HG03565 (cell line): ENCODE results near the gene MAOA.
"Not testable (repeated sequence)": the region's sequence is repeated elsewhere in the genome, so short reads cannot be mapped to it uniquely, and the experiment has no call there.

Experiments
- ATAC-seq: cut with Tn5 transposase; IDR thresholded peaks from one replicate; pipeline ENCODE4 v1.9.1; 2021; ENCODE audit warnings: mild to moderate bottlenecking, moderate library complexity; ENCODE audit not compliant: unreplicated experiment

The MAOA gene

GRCh38 chrX:43661521-43662240 lies 5.6 kb downstream of the MAOA start:
- ATAC-seq, result no peak

- ATAC-seq, result no peak
These were observed 7.1 kb downstream of the MAOA start for GRCh38 chrX:43663173-43663572.

GRCh38 chrX:43664258-43664657 lies 8.2 kb downstream of the MAOA start:
- ATAC-seq, result no peak

- ATAC-seq, result no peak
These were observed 8.6 kb downstream of the MAOA start for GRCh38 chrX:43664708-43665107.

GRCh38 chrX:43666311-43666912 lies 10.3 kb downstream of the MAOA start:
- no peak for ATAC-seq

GRCh38 chrX:43675965-43676628 lies 20.0 kb downstream of the MAOA start:
- not testable (repeated sequence) for ATAC-seq

GRCh38 chrX:43676971-43677572 lies 21.0 kb downstream of the MAOA start:
- no peak for ATAC-seq

- ATAC-seq, result no peak
These were observed 21.9 kb downstream of the MAOA start for GRCh38 chrX:43677993-43678392.

GRCh38 chrX:43679058-43679457 lies 23.0 kb downstream of the MAOA start:
- ATAC-seq, result no peak

GRCh38 chrX:43679778-43680177 lies 23.7 kb downstream of the MAOA start:
- no peak for ATAC-seq

GRCh38 chrX:43682726-43683125 lies 26.6 kb downstream of the MAOA start:
- no peak for ATAC-seq

GRCh38 chrX:43685221-43685620 lies 29.1 kb downstream of the MAOA start:
- ATAC-seq, result no peak

GRCh38 chrX:43688586-43688985 lies 32.5 kb downstream of the MAOA start:
- no peak for ATAC-seq

GRCh38 chrX:43693602-43694406 lies 37.7 kb downstream of the MAOA start:
- ATAC-seq, result no peak

GRCh38 chrX:43699475-43699874 lies 43.4 kb downstream of the MAOA start:
- no peak for ATAC-seq

- ATAC-seq, result no peak
These were observed 46.0 kb downstream of the MAOA start for GRCh38 chrX:43702079-43702524.

GRCh38 chrX:43702660-43703059 lies 46.6 kb downstream of the MAOA start:
- no peak for ATAC-seq

- no peak for ATAC-seq
These were observed 47.2 kb downstream of the MAOA start for GRCh38 chrX:43703211-43703791.

- no peak for ATAC-seq
These were observed 50.8 kb downstream of the MAOA start for GRCh38 chrX:43706786-43707370.
